HCT116 (cell line): Measurements from ENCODE around the gene JSRP1. TPM values are rescaled to one million over a fixed set of nuclear protein-coding genes. Genes with fewer than 3 reads are reported as not detected.

Experiments used
- ATAC-seq: fragments of 200-7000 bp; cut with Tn5 transposase; 2 replicates; pipeline ENCODE4 v1.9.1; 2020; ENCODE audit warnings: mild to moderate bottlenecking, moderate library complexity
- BruUV-seq: library from RNA; stranded (reverse); fragments of 400-500 nt; replicated peaks from 2 replicates; lab custom pipeline; 2021; lab: Mats Ljungman, UMichigan
- CTCF ChIA-PET: fragments of 300-600 bp; sonication (Branson Sonifier 250); formaldehyde crosslinking; loops from one replicate; lab custom pipeline; 2021; ENCODE audit warnings: antibody characterized with exemption; lab: Charles Lee
- POLR2A ChIA-PET: fragments of 300-600, 350-600 bp; sonication (Branson Sonifier 250); formaldehyde crosslinking; loops from one replicate; lab custom pipeline; 2021; ENCODE audit warnings: antibody characterized with exemption; lab: Charles Lee
- RAD21 ChIA-PET, 2 experiments: fragments of 300-600 bp; sonication (Branson Sonifier 250); formaldehyde crosslinking; loops; one replicate each; lab custom pipeline; 2023; ENCODE audit warnings: low total read pairs in 2 of 2; ENCODE audit not compliant: uncharacterized antibody in 2 of 2, unreplicated experiment in 2 of 2, low non-redundant PET in 1 of 2; lab: Charles Lee
- DNase-seq: peaks from one replicate; pipeline ENCODE4 v3.0.0-alpha.2; 2010; ENCODE audit warnings: low read depth, low spot score
- H2AFZ ChIP-seq: fragments of 200-600 bp; shearing (Covaris generic), sonication (generic); 2 replicates; pipeline ENCODE4 v1.6.1; 2017; ENCODE audit warnings: low read depth, mixed run types, mixed read lengths, antibody characterized with exemption, low read length; ENCODE audit not compliant: poor library complexity, severe bottlenecking
- H3K27ac ChIP-seq: 2 replicates; pipeline ENCODE4 v1.5.1; 2012; ENCODE audit warnings: low read depth, low read length
- H3K27me3 ChIP-seq: fragments of 200-600 bp; sonication (generic); 2 replicates; pipeline ENCODE4 v1.6.1; 2016; ENCODE audit warnings: mixed run types, low read length, mixed read lengths; ENCODE audit not compliant: insufficient read depth
- H3K36me3 ChIP-seq, 2 experiments: fragments of 200-500 bp in 1 of 2; fragments of 200-600 bp in 1 of 2; sonication (Bioruptor generic) in 1 of 2; sonication (generic) in 1 of 2; 2 replicates each; pipeline versions ENCODE4 v1.5.1 to v1.6.1; 2014 to 2016; ENCODE audit warnings: low read length in 2 of 2, inconsistent platforms in 1 of 2, mixed read lengths in 1 of 2, mixed run types in 1 of 2; ENCODE audit not compliant: insufficient read depth in 2 of 2, control insufficient read depth in 1 of 2
- H3K4me1 ChIP-seq, 2 experiments: fragments of 200-600 bp in 1 of 2; sonication (generic) in 1 of 2; 2 replicates each; pipeline versions ENCODE4 v1.5.1 to v1.6.1; 2012 to 2017; ENCODE audit warnings: low read length in 2 of 2, inconsistent platforms in 1 of 2, mild to moderate bottlenecking in 1 of 2, mixed read lengths in 1 of 2, mixed run types in 1 of 2, moderate library complexity in 1 of 2; ENCODE audit not compliant: insufficient read depth in 2 of 2, control insufficient read depth in 1 of 2
- H3K4me2 ChIP-seq: fragments of 200-600 bp; sonication (generic); 2 replicates; pipeline ENCODE4 v1.6.1; 2017; ENCODE audit warnings: mixed run types, low read length, mixed read lengths
- H3K4me3 ChIP-seq, 2 experiments: fragments of 200-600 bp in 1 of 2; sonication (generic) in 1 of 2; replicated peaks in 1 of 2; 2 replicates each; pipeline ENCODE4 v1.5.1; 2011 to 2016; ENCODE audit warnings: low read length in 2 of 2, control low read depth in 1 of 2, low read depth in 1 of 2, mild to moderate bottlenecking in 1 of 2, mixed read lengths in 1 of 2, mixed run types in 1 of 2
- H3K79me2 ChIP-seq: fragments of 200-600 bp; sonication (generic); 2 replicates; pipeline ENCODE4 v1.6.1; 2017; ENCODE audit warnings: mild to moderate bottlenecking, mixed run types, low read length, moderate library complexity, mixed read lengths; ENCODE audit not compliant: insufficient read depth
- H3K9ac ChIP-seq: fragments of 200-600 bp; sonication (generic); 2 replicates; pipeline ENCODE4 v1.6.1; 2016; ENCODE audit warnings: low read length, mixed read lengths
- H3K9me2 ChIP-seq: fragments of 200-600 bp; sonication (generic), shearing (Covaris generic); 2 replicates; pipeline ENCODE4 v1.6.1; 2017; ENCODE audit warnings: mixed run types, mild to moderate bottlenecking, moderate library complexity; ENCODE audit not compliant: insufficient read depth
- H3K9me3 ChIP-seq, 2 experiments: fragments of 200-500 bp in 1 of 2; fragments of 200-600 bp in 1 of 2; sonication (Bioruptor generic) in 1 of 2; sonication (generic) in 1 of 2; 2 replicates each; pipeline ENCODE4 v1.6.1; 2014 to 2017; ENCODE audit warnings: low read length in 2 of 2, mixed read lengths in 2 of 2, inconsistent platforms in 1 of 2, low read depth in 1 of 2, mild to moderate bottlenecking in 1 of 2, mixed run types in 1 of 2, moderate library complexity in 1 of 2; ENCODE audit not compliant: control insufficient read depth in 1 of 2, insufficient read depth in 1 of 2
- H4K20me1 ChIP-seq: fragments of 200-600 bp; sonication (generic), shearing (Covaris generic); 2 replicates; pipeline ENCODE4 v1.6.1; 2017; ENCODE audit warnings: mixed run types, mild to moderate bottlenecking, moderate library complexity; ENCODE audit not compliant: insufficient read depth
- ATF3 ChIP-seq: IDR thresholded peaks from 2 replicates; pipeline ENCODE4 v1.6.1; 2012
- CBX3 ChIP-seq: IDR thresholded peaks from 2 replicates; pipeline ENCODE4 v1.6.1; 2012; ENCODE audit warnings: low read depth
- CEBPB ChIP-seq: IDR thresholded peaks from 2 replicates; pipeline ENCODE4 v1.6.1; 2012; ENCODE audit warnings: low read depth
- CTCF ChIP-seq, 3 experiments: fragments of 200-600 bp in 1 of 3; sonication (generic) in 1 of 3; IDR thresholded peaks in 2 of 3; conservative IDR thresholded peaks in 1 of 3; 2 replicates each; pipeline ENCODE4 v1.5.1; 2012 to 2017; ENCODE audit warnings: low read depth in 2 of 3, low read length in 2 of 3, antibody characterized with exemption in 1 of 3, borderline replicate concordance in 1 of 3, control low read depth in 1 of 3, mild to moderate bottlenecking in 1 of 3, mixed read lengths in 1 of 3, mixed run types in 1 of 3, moderate library complexity in 1 of 3; ENCODE audit not compliant: insufficient read depth in 1 of 3
- ELF1 ChIP-seq: IDR thresholded peaks from 2 replicates; pipeline ENCODE4 v1.6.1; 2012; ENCODE audit warnings: low read depth, borderline replicate concordance
- EZH2 ChIP-seq: fragments of 200-600 bp; sonication (generic); IDR thresholded peaks from 2 replicates; pipeline ENCODE4 v1.6.1; 2017; ENCODE audit warnings: antibody characterized with exemption, mixed run types
- EZH2phosphoT487 ChIP-seq: fragments of 200-600 bp; IDR thresholded peaks from 2 replicates; pipeline ENCODE4 v1.6.1; 2018; ENCODE audit warnings: antibody characterized with exemption, borderline replicate concordance
- FOSL1 ChIP-seq: IDR thresholded peaks from 2 replicates; pipeline ENCODE4 v1.6.1; 2012; ENCODE audit warnings: low read depth
- JUND ChIP-seq: IDR thresholded peaks from 2 replicates; pipeline ENCODE4 v1.6.1; 2012
- MAX ChIP-seq: IDR thresholded peaks from 2 replicates; pipeline ENCODE4 v1.6.1; 2012
- POLR2AphosphoS5 ChIP-seq: IDR thresholded peaks from 2 replicates; pipeline ENCODE4 v1.6.1; 2011; ENCODE audit warnings: mild to moderate bottlenecking, low read depth, low read length, moderate library complexity
- RAD21 ChIP-seq: IDR thresholded peaks from 2 replicates; pipeline ENCODE4 v1.6.1; 2012; ENCODE audit warnings: low read depth, mild to moderate bottlenecking
- REST ChIP-seq: IDR thresholded peaks from 2 replicates; pipeline ENCODE4 v1.6.1; 2012; ENCODE audit warnings: low read depth
- SP1 ChIP-seq: IDR thresholded peaks from 2 replicates; pipeline ENCODE4 v1.6.1; 2012; ENCODE audit warnings: low read depth
- SRF ChIP-seq: IDR thresholded peaks from 2 replicates; pipeline ENCODE4 v1.6.1; 2012; ENCODE audit warnings: low read depth
- TCF7L2 ChIP-seq: IDR thresholded peaks from 2 replicates; pipeline ENCODE4 v1.7.0; 2011; ENCODE audit warnings: borderline replicate concordance, inconsistent platforms; ENCODE audit not compliant: insufficient read depth, insufficient read length; ENCODE audit errors: extremely low read depth
- YY1 ChIP-seq: IDR thresholded peaks from 2 replicates; pipeline ENCODE4 v1.6.1; 2011; ENCODE audit warnings: low read length, low read depth, moderate library complexity, mild to moderate bottlenecking; ENCODE audit not compliant: insufficient replicate concordance; ENCODE audit errors: extremely low read depth
- ZBTB33 ChIP-seq: IDR thresholded peaks from 2 replicates; pipeline ENCODE4 v1.6.1; 2011; ENCODE audit warnings: mild to moderate bottlenecking, low read length, moderate library complexity; ENCODE audit not compliant: insufficient replicate concordance; ENCODE audit errors: extremely low read depth
- ZFX ChIP-seq: fragments of 450-650 bp; IDR thresholded peaks from 2 replicates; pipeline ENCODE4 v1.6.1; 2017
- ZNF274 ChIP-seq: fragments of 200-500 bp; sonication (Bioruptor generic); IDR thresholded peaks from 2 replicates; pipeline ENCODE4 v1.6.1; 2014; ENCODE audit warnings: mild to moderate bottlenecking, low read depth, low read length, inconsistent platforms
- intact Hi-C: fragments of 100-400 bp; cut with micrococcal nuclease; formaldehyde crosslinking; loops from 2 replicates; pipeline ENCODE4 v1.10.0; 2022
- total RNA-seq: library from RNA; stranded (reverse); gene quantifications from one replicate; pipeline ENCODE4 v1.2.1, GENCODE V29; 2021; ENCODE audit not compliant: unreplicated experiment

JSRP1 gene
- total RNA-seq, 1 experiment from 2014 or later, result 0.30 TPM

GRCh38 chr19:2219726-2220125 lies 36.5 kb downstream of the JSRP1 start:
- H3K27me3 ChIP-seq, result no peaks in the 10 kb centered on the region
- no peaks in the 10 kb centered on the region for H3K4me1 ChIP-seq
- no peaks in the 10 kb centered on the region for H4K20me1 ChIP-seq
- no peak for TF ChIP-seq FOSL1
- TF ChIP-seq TCF7L2, result no peak
- TF ChIP-seq EZH2phosphoT487, result no peak
- TF ChIP-seq RAD21, result no peak
- no peak for TF ChIP-seq CEBPB
- TF ChIP-seq ATF3, result no peak
- no peak for TF ChIP-seq EZH2
- TF ChIP-seq SP1, result no peak
- TF ChIP-seq MAX, result no peak
- no peak for TF ChIP-seq SRF
- no peak for TF ChIP-seq ZNF274
- TF ChIP-seq POLR2AphosphoS5, result no peak
- no peak for TF ChIP-seq REST
- TF ChIP-seq ZBTB33, result no peak
- no peak for TF ChIP-seq JUND
- TF ChIP-seq CTCF (IDR thresholded peaks at IDR 0.05 in 2 of 3, conservative IDR thresholded peaks at IDR 0.05 in 1 of 3; ENCODE audit: borderline replicate concordance in 1 of 3, insufficient read depth in 1 of 3, low read depth in 2 of 3, low read length in 2 of 3), result no peak
- TF ChIP-seq CBX3, result no peak
- TF ChIP-seq YY1, result no peak
- no peak for TF ChIP-seq ELF1
- TF ChIP-seq ZFX, result no peak
- DNase-seq (no peak), ATAC-seq (no peak)
- H3K36me3 ChIP-seq, result peaks cover 23 to 32% of the 10 kb centered on the region in 2 experiments; a peak in 3 of 4 replicates
- H3K4me2 ChIP-seq, result no peak overlapping the region
- H3K9me3 ChIP-seq, result no peaks in the 10 kb centered on the region
- H3K27ac ChIP-seq, result no peak overlapping the region
- ChIA-PET CTCF (no interaction called here), RAD21 (interaction anchor here in 1 of 2 experiments (0.7 kb wide), 1 partner anchor 64 kb away, joined by 4 read pairs; no protein-coding TSS in a partner anchor), POLR2A (no interaction called here)
- peaks cover 4% of the 10 kb centered on the region; the same call in 1 of the 2 replicates for H3K79me2 ChIP-seq
- intact Hi-C loops, result no loop called here
- no peak overlapping the region for H3K9ac ChIP-seq
- H3K4me3 ChIP-seq, result no peak overlapping the region
- BruUV-seq, result no TSS peak
- H2AFZ ChIP-seq, result no peak overlapping the region
- no peaks in the 10 kb centered on the region for H3K9me2 ChIP-seq
